Measurements from ENCODE around the gene PPM1J. TPM values are rescaled to one million over a fixed set of nuclear protein-coding genes. Genes with fewer than 3 reads are reported as not detected.

PPM1J gene
- total and polyA plus RNA-seq, 9 of the 15 experiments (the other 6 are each of a cell fraction or from before 2014, with no cell fraction given) = 0.25 to 10.5 (median 4.2) TPM

DNA sequence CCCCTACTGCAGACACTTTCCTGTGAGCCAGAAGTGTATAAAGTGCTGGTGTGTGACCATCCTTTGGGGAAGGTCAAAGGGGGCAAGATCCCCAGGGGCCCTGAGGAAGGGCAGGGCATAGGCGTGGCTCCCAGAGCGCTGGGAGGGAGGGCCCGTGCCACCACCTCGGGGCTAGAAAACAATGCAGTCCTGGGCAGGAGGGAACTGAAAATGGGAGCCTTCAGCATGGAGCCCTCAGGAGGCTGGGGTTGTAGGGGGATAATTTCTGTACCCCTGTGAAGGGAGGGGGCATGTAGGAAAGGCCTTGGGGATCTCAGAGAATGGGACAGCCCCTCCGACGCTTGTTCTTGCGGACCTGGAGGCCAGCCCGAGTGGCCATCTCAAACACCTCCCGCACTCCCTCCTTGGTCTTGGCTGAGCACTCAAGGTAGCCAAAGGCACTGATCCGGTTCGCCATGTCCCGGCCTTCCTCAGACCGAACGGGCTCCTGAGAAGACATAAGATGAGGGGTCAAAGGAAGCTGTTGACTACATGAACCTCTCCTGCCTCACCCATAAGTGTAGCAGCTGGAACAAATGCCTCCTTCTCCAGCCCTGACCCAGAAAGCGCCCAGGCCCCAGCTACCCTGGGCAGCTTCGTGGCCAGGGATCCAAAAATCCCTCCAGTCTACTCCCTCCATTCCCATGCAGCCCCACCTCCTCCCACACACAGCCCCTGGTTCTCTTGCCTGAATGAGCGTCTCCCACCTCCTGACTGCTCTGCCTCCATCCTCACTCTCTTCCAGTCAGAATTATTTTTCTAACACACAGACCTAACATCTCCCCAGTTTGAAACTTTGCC is 13.7 kb downstream of the PPM1J start (continued):
- TF ChIP-seq, protein P1, sequence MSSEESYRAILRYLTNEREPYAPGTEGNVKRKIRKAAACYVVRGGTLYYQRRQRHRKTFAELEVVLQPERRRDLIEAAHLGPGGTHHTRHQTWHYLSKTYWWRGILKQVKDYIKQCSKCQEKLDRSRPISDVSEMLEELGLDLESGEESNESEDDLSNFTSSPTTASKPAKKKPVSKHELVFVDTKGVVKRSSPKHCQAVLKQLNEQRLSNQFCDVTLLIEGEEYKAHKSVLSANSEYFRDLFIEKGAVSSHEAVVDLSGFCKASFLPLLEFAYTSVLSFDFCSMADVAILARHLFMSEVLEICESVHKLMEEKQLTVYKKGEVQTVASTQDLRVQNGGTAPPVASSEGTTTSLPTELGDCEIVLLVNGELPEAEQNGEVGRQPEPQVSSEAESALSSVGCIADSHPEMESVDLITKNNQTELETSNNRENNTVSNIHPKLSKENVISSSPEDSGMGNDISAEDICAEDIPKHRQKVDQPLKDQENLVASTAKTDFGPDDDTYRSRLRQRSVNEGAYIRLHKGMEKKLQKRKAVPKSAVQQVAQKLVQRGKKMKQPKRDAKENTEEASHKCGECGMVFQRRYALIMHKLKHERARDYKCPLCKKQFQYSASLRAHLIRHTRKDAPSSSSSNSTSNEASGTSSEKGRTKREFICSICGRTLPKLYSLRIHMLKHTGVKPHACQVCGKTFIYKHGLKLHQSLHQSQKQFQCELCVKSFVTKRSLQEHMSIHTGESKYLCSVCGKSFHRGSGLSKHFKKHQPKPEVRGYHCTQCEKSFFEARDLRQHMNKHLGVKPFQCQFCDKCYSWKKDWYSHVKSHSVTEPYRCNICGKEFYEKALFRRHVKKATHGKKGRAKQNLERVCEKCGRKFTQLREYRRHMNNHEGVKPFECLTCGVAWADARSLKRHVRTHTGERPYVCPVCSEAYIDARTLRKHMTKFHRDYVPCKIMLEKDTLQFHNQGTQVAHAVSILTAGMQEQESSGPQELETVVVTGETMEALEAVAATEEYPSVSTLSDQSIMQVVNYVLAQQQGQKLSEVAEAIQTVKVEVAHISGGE (CRISPR knock-in tag; IDR thresholded peaks at IDR 0.05) = no peak
- TF ChIP-seq, protein P2, sequence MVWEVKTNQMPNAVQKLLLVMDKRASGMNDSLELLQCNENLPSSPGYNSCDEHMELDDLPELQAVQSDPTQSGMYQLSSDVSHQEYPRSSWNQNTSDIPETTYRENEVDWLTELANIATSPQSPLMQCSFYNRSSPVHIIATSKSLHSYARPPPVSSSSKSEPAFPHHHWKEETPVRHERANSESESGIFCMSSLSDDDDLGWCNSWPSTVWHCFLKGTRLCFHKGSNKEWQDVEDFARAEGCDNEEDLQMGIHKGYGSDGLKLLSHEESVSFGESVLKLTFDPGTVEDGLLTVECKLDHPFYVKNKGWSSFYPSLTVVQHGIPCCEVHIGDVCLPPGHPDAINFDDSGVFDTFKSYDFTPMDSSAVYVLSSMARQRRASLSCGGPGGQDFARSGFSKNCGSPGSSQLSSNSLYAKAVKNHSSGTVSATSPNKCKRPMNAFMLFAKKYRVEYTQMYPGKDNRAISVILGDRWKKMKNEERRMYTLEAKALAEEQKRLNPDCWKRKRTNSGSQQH (CRISPR knock-in tag; IDR thresholded peaks at IDR 0.05) = peak; percentile 60
- TF ChIP-seq POLR2H (tag; IDR thresholded peaks at IDR 0.05; ENCODE audit: low read depth) (0 out of 2 replicates have a peak, but pooled peaks have one; percentile 6), ZNF445 (CRISPR knock-in tag; IDR thresholded peaks at IDR 0.05; ENCODE audit: low read depth) (0 out of 2 replicates have a peak, but pooled peaks have one; percentile 9), ZNF431 (CRISPR knock-in tag; IDR thresholded peaks at IDR 0.05) (0 out of 2 replicates have a peak, but pooled peaks have one; percentile 10), ETV1 (tag; conservative IDR thresholded peaks at IDR 0.05; ENCODE audit: low read depth) (no peak), NFRKB (IDR thresholded peaks at IDR 0.05; ENCODE audit: low read depth) (0 out of 2 replicates have a peak, but pooled peaks have one; percentile 14), SIRT6 (IDR thresholded peaks at IDR 0.05; ENCODE audit: low read depth, low read length) (peak; percentile 30), CEBPG (CRISPR knock-in tag; IDR thresholded peaks at IDR 0.05) (no peak), CEBPG (tag; conservative IDR thresholded peaks at IDR 0.05 in 1 of 2, IDR thresholded peaks at IDR 0.05 in 1 of 2) (no peak), L3MBTL2 (IDR thresholded peaks at IDR 0.05) (no peak), ZC3H4 (CRISPR knock-in tag; IDR thresholded peaks at IDR 0.05; ENCODE audit: borderline replicate concordance) (peak; percentile 80; the same call in 1 of the 2 replicates), SMARCB1 (IDR thresholded peaks at IDR 0.05; ENCODE audit: insufficient read length, low read depth) (no peak)
- TF ChIP-seq, protein P3, sequence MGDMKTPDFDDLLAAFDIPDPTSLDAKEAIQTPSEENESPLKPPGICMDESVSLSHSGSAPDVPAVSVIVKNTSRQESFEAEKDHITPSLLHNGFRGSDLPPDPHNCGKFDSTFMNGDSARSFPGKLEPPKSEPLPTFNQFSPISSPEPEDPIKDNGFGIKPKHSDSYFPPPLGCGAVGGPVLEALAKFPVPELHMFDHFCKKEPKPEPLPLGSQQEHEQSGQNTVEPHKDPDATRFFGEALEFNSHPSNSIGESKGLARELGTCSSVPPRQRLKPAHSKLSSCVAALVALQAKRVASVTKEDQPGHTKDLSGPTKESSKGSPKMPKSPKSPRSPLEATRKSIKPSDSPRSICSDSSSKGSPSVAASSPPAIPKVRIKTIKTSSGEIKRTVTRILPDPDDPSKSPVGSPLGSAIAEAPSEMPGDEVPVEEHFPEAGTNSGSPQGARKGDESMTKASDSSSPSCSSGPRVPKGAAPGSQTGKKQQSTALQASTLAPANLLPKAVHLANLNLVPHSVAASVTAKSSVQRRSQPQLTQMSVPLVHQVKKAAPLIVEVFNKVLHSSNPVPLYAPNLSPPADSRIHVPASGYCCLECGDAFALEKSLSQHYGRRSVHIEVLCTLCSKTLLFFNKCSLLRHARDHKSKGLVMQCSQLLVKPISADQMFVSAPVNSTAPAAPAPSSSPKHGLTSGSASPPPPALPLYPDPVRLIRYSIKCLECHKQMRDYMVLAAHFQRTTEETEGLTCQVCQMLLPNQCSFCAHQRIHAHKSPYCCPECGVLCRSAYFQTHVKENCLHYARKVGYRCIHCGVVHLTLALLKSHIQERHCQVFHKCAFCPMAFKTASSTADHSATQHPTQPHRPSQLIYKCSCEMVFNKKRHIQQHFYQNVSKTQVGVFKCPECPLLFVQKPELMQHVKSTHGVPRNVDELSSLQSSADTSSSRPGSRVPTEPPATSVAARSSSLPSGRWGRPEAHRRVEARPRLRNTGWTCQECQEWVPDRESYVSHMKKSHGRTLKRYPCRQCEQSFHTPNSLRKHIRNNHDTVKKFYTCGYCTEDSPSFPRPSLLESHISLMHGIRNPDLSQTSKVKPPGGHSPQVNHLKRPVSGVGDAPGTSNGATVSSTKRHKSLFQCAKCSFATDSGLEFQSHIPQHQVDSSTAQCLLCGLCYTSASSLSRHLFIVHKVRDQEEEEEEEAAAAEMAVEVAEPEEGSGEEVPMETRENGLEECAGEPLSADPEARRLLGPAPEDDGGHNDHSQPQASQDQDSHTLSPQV (IDR thresholded peaks at IDR 0.05) = peak; percentile 37; the same call in 1 of the 2 replicates
- TF ChIP-seq, protein P4, sequence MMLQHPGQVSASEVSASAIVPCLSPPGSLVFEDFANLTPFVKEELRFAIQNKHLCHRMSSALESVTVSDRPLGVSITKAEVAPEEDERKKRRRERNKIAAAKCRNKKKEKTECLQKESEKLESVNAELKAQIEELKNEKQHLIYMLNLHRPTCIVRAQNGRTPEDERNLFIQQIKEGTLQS (IDR thresholded peaks at IDR 0.05) = no peak
- TF ChIP-seq, protein P4 (CRISPR knock-in tag; conservative IDR thresholded peaks at IDR 0.05) = no peak
